Suprapubic skin (tissue), 4 donors: ENCODE data around the gene SPATA2.

Experiments
- CTCF ChIP-seq, 2 donors: fragments of 200-600 bp in 1 of 2; fragments of 450-650 bp in 1 of 2; sonication (generic) in 1 of 2; IDR thresholded peaks; one replicate each; pipeline ENCODE4 v1.5.1; 2016 to 2019; ENCODE audit warnings: antibody characterized with exemption in 2 of 2, mild to moderate bottlenecking in 1 of 2, moderate library complexity in 1 of 2
- EP300 ChIP-seq: sonication (generic); formaldehyde crosslinking; IDR thresholded peaks from one replicate; pipeline ENCODE4 v1.6.1; 2017; ENCODE audit warnings: antibody characterized with exemption
- POLR2AphosphoS5 ChIP-seq, 3 donors: sonication (generic); formaldehyde crosslinking; IDR thresholded peaks; one replicate each; pipeline ENCODE4 v1.6.1; 2017; ENCODE audit warnings: antibody characterized with exemption in 3 of 3

- no peak for TF ChIP-seq CTCF (IDR thresholded peaks at IDR 0.05)
- no peak for TF ChIP-seq EP300
- TF ChIP-seq POLR2AphosphoS5 (IDR thresholded peaks at IDR 0.05) = no peak
These were observed 7.7 kb downstream of the SPATA2 start for GRCh38 chr20:49907405-49908257.
